Measurements from ENCODE around the gene PEDS1. TPM values are rescaled to one million over a fixed set of nuclear protein-coding genes. Genes with fewer than 3 reads are reported as not detected.
A peak's percentile ranks its signal among the peaks of the same experiment; 100 is the strongest.

The PEDS1 gene
- total and polyA plus RNA-seq, 2 of the 13 experiments (the other 11 are each of a cell fraction or from before 2014, with no cell fraction given) = 30.5 to 93.9 TPM

DNA sequence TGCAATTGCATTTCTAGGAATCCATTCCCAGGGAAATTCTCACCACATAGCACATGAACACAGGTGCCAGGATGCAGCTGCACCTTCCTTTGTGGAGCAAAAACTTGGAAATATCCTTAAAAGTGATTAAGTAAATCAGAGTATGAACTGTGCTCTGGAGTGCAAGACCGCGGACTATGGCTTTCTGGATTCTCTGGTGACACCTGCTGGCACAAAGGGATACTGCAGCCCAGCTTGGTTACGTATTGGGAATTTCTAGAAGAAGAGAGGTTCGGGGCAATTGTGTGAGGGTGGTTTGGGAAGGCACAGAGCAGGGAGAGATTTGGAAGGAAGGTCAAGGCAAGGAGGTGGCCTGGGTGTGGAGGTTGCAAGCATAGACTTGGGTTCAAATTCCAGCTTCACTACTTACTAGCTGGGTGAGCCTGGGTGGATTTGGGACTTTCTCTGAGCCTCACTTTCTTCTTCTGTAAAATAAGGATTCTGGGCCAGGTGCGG is 15.9 kb upstream of the PEDS1 start (continued):
- TF ChIP-seq ZNF703 (CRISPR knock-in tag; IDR thresholded peaks at IDR 0.05; ENCODE audit: borderline replicate concordance) (no peak), STAG1 (CRISPR knock-in tag; IDR thresholded peaks at IDR 0.05) (peak; percentile 86), ZFY (CRISPR knock-in tag; IDR thresholded peaks at IDR 0.05) (no peak), SAP130 (CRISPR knock-in tag; IDR thresholded peaks at IDR 0.05; ENCODE audit: low read depth) (peak; percentile 65), ZFP1 (CRISPR knock-in tag; IDR thresholded peaks at IDR 0.05) (peak; percentile 41; the same call in 1 of the 2 replicates), DNMT3B (CRISPR knock-in tag; conservative IDR thresholded peaks at IDR 0.05) (0 out of 2 replicates have a peak, but pooled peaks have one; percentile 45), ZNF605 (CRISPR knock-in tag; IDR thresholded peaks at IDR 0.05) (peak; percentile 27; the same call in 1 of the 2 replicates), EP300 (IDR thresholded peaks at IDR 0.05; ENCODE audit: low read depth in 2 of 2, low read length in 2 of 2) (no peak), EP300 (CRISPR knock-in tag; IDR thresholded peaks at IDR 0.05; ENCODE audit: borderline replicate concordance) (peak; percentile 43; the same call in 1 of the 2 replicates), RARA (CRISPR knock-in tag; IDR thresholded peaks at IDR 0.05) (peak; percentile 19; the same call in 1 of the 2 replicates), MYNN (CRISPR knock-in tag; IDR thresholded peaks at IDR 0.05; ENCODE audit: low read depth) (0 out of 2 replicates have a peak, but pooled peaks have one; percentile 45), NR2F6 (IDR thresholded peaks at IDR 0.05) (peak; percentile 40; the same call in 1 of the 2 replicates), NR2F6 (CRISPR knock-in tag; IDR thresholded peaks at IDR 0.05) (peak; percentile 58; the same call in 1 of the 2 replicates), GFI1 (CRISPR knock-in tag; IDR thresholded peaks at IDR 0.05; ENCODE audit: borderline replicate concordance) (peak; percentile 93), TAF15 (IDR thresholded peaks at IDR 0.05; ENCODE audit: low read depth, low read length, poor library complexity, severe bottlenecking) (no peak), ZNF772 (CRISPR knock-in tag; IDR thresholded peaks at IDR 0.05) (peak; percentile 43; the same call in 1 of the 2 replicates), KMT2B (CRISPR knock-in tag; IDR thresholded peaks at IDR 0.05) (0 out of 2 replicates have a peak, but pooled peaks have one; percentile 27)
- TF ChIP-seq, protein P1, sequence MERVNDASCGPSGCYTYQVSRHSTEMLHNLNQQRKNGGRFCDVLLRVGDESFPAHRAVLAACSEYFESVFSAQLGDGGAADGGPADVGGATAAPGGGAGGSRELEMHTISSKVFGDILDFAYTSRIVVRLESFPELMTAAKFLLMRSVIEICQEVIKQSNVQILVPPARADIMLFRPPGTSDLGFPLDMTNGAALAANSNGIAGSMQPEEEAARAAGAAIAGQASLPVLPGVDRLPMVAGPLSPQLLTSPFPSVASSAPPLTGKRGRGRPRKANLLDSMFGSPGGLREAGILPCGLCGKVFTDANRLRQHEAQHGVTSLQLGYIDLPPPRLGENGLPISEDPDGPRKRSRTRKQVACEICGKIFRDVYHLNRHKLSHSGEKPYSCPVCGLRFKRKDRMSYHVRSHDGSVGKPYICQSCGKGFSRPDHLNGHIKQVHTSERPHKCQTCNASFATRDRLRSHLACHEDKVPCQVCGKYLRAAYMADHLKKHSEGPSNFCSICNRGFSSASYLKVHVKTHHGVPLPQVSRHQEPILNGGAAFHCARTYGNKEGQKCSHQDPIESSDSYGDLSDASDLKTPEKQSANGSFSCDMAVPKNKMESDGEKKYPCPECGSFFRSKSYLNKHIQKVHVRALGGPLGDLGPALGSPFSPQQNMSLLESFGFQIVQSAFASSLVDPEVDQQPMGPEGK (CRISPR knock-in tag; IDR thresholded peaks at IDR 0.05) = no peak
- TF ChIP-seq, protein P2, sequence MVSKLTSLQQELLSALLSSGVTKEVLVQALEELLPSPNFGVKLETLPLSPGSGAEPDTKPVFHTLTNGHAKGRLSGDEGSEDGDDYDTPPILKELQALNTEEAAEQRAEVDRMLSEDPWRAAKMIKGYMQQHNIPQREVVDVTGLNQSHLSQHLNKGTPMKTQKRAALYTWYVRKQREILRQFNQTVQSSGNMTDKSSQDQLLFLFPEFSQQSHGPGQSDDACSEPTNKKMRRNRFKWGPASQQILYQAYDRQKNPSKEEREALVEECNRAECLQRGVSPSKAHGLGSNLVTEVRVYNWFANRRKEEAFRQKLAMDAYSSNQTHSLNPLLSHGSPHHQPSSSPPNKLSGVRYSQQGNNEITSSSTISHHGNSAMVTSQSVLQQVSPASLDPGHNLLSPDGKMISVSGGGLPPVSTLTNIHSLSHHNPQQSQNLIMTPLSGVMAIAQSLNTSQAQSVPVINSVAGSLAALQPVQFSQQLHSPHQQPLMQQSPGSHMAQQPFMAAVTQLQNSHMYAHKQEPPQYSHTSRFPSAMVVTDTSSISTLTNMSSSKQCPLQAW (CRISPR knock-in tag; IDR thresholded peaks at IDR 0.05) = peak; percentile 85
- TF ChIP-seq, protein P3, sequence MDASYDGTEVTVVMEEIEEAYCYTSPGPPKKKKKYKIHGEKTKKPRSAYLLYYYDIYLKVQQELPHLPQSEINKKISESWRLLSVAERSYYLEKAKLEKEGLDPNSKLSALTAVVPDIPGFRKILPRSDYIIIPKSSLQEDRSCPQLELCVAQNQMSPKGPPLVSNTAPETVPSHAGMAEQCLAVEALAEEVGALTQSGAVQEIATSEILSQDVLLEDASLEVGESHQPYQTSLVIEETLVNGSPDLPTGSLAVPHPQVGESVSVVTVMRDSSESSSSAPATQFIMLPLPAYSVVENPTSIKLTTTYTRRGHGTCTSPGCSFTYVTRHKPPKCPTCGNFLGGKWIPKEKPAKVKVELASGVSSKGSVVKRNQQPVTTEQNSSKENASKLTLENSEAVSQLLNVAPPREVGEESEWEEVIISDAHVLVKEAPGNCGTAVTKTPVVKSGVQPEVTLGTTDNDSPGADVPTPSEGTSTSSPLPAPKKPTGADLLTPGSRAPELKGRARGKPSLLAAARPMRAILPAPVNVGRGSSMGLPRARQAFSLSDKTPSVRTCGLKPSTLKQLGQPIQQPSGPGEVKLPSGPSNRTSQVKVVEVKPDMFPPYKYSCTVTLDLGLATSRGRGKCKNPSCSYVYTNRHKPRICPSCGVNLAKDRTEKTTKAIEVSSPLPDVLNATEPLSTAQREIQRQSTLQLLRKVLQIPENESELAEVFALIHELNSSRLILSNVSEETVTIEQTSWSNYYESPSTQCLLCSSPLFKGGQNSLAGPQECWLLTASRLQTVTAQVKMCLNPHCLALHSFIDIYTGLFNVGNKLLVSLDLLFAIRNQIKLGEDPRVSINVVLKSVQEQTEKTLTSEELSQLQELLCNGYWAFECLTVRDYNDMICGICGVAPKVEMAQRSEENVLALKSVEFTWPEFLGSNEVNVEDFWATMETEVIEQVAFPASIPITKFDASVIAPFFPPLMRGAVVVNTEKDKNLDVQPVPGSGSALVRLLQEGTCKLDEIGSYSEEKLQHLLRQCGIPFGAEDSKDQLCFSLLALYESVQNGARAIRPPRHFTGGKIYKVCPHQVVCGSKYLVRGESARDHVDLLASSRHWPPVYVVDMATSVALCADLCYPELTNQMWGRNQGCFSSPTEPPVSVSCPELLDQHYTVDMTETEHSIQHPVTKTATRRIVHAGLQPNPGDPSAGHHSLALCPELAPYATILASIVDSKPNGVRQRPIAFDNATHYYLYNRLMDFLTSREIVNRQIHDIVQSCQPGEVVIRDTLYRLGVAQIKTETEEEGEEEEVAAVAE (CRISPR knock-in tag; IDR thresholded peaks at IDR 0.05; ENCODE audit: borderline replicate concordance) = peak; percentile 75; the same call in 1 of the 2 replicates
- TF ChIP-seq, protein P4, sequence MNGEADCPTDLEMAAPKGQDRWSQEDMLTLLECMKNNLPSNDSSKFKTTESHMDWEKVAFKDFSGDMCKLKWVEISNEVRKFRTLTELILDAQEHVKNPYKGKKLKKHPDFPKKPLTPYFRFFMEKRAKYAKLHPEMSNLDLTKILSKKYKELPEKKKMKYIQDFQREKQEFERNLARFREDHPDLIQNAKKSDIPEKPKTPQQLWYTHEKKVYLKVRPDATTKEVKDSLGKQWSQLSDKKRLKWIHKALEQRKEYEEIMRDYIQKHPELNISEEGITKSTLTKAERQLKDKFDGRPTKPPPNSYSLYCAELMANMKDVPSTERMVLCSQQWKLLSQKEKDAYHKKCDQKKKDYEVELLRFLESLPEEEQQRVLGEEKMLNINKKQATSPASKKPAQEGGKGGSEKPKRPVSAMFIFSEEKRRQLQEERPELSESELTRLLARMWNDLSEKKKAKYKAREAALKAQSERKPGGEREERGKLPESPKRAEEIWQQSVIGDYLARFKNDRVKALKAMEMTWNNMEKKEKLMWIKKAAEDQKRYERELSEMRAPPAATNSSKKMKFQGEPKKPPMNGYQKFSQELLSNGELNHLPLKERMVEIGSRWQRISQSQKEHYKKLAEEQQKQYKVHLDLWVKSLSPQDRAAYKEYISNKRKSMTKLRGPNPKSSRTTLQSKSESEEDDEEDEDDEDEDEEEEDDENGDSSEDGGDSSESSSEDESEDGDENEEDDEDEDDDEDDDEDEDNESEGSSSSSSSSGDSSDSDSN (CRISPR knock-in tag; IDR thresholded peaks at IDR 0.05) = no peak

Measured in HepG2 (cell line).